AG04450 (cell line): ENCODE measurements around the gene HOXA7. TPM values are rescaled to one million over a fixed set of nuclear protein-coding genes. Genes with fewer than 3 reads are reported as not detected.

Experiments used
- CTCF ChIA-PET: fragments of 300-600, 350-600 bp; formaldehyde crosslinking; extraction: SDS; loops from one replicate; lab custom pipeline; 2022; ENCODE audit warnings: antibody characterized with exemption, inconsistent platforms; lab: Charles Lee
- POLR2A ChIA-PET: fragments of 350-600 bp; formaldehyde crosslinking; extraction: SDS; loops from one replicate; lab custom pipeline; 2021; ENCODE audit warnings: antibody characterized with exemption, inconsistent platforms; lab: Yijun Ruan, JAX
- DNase-seq: peaks from one replicate; pipeline ENCODE4 v3.0.0-alpha.2; 2011; ENCODE audit warnings: low read depth, low spot score
- H3K27ac ChIP-seq: one replicate; pipeline ENCODE4 v1.5.1; 2012; ENCODE audit warnings: low read depth, low read length, control low read depth
- H3K27me3 ChIP-seq: one replicate; pipeline ENCODE4 v1.6.0; 2012; ENCODE audit warnings: low read length; ENCODE audit not compliant: control insufficient read depth, insufficient read depth
- H3K4me3 ChIP-seq: 2 replicates; pipeline ENCODE4 v1.5.1; 2011; ENCODE audit warnings: mild to moderate bottlenecking, low read depth, low read length, control low read depth
- H3K9me3 ChIP-seq: 2 replicates; pipeline ENCODE4 v1.5.1; 2012; ENCODE audit warnings: low read length; ENCODE audit not compliant: control insufficient read depth, insufficient read depth
- polyA plus RNA-seq: library from polyadenylated mRNA; depleted of rRNA; stranded (reverse); fragments of >200 nt; gene quantifications from 2 replicates; pipeline ENCODE4 v1.2.3, GENCODE V29; 2011
- TF ChIP-seq, protein P1 (sequence below): IDR thresholded peaks from 2 replicates; pipeline ENCODE4 v1.5.1; 2011; ENCODE audit warnings: low read depth, low read length, control low read depth, inconsistent platforms

Gene HOXA7
- polyA plus RNA-seq, 1 experiment, result 5.3 TPM

DNA sequence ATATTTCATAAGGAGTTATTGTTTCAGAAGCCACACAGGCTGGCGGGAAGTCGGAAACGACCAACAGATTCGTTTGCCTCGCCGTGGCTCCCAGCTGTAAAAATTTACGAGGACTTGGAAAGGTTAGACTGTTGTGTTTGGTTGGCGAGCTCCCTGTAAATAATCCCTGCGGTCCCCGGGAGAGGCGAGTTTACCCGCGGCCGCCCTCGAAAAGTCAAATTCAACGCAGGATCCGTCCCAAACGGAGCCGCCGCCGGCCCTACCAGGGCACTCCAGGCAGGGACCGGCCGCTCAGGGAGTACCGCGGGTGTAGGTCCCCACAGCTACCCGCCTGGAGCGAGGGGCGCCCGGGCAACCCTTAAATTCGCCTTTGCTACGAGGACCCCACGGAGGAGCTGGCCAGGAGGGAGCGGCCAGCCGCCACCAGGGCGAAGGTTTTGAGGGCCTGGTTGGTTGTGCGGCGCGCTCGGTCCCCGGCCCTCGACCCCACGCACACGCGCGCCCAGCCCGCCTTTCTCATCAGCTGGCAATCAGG, 9.6 kb upstream of the HOXA7 start:
- H3K27me3 ChIP-seq, result peaks cover 72% of the 10 kb centered on the region
- DNase-seq, result no peak
- TF ChIP-seq, protein P1, sequence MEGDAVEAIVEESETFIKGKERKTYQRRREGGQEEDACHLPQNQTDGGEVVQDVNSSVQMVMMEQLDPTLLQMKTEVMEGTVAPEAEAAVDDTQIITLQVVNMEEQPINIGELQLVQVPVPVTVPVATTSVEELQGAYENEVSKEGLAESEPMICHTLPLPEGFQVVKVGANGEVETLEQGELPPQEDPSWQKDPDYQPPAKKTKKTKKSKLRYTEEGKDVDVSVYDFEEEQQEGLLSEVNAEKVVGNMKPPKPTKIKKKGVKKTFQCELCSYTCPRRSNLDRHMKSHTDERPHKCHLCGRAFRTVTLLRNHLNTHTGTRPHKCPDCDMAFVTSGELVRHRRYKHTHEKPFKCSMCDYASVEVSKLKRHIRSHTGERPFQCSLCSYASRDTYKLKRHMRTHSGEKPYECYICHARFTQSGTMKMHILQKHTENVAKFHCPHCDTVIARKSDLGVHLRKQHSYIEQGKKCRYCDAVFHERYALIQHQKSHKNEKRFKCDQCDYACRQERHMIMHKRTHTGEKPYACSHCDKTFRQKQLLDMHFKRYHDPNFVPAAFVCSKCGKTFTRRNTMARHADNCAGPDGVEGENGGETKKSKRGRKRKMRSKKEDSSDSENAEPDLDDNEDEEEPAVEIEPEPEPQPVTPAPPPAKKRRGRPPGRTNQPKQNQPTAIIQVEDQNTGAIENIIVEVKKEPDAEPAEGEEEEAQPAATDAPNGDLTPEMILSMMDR, result no peak
- peaks cover 24% of the 10 kb centered on the region; the same call in 1 of the 2 replicates for H3K9me3 ChIP-seq
- no peak overlapping the region for H3K27ac ChIP-seq
- H3K4me3 ChIP-seq, result peak overlapping the region; percentile 58; the same call in 1 of the 2 replicates
- ChIA-PET CTCF (interaction anchor here (0.6 to 2.0 kb wide), 3 partner anchors 14 to 1273 kb away, joined by 3 to 16 read pairs (median 5); no protein-coding TSS in a partner anchor), POLR2A (no interaction called here)

DNA sequence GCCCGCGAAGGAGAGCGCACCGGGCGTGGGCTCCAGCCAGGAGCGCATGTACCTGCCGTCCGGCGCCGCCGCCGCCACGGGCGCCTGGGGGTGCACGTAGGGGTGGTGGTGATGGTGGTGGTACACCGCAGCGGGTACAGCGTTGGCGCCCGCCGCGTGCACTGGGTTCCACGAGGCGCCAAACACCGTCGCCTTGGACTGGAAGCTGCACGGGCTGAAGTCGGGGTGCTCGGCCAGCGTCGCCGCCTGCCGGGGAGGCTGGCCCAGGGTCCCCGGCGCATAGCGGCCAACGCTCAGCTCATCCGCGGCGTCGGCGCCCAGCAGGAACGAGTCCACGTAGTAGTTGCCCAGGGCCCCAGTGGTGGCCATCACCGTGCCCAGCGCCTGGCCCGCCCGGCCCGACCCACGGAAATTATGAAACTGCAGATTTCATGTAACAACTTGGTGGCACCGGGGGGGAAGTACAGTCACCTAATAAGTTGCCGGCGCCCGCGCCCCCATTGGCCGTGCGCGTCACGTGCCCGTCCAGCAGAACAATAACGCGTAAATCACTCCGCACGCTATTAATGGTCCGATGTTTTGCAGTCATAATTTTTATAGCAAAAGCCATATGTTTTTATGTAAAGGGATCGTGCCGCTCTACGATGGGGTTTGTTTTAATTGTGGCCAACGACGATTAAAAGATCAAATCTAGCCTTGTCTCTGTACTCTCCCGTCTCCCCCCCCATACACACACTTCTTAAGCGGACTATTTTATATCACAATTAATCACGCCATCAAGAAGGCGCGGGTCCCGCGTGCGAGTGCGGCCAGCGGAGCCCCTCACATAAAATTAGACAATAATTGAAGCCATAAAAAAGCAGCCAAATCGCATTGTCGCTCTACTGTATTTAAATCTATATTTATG, 8.9 kb upstream of the HOXA7 start, which contains the start of gene HOXA9:
Gene HOXA9, minus strand, starts transcription at position 449 of the 907 bp plus-strand sequence. Its CDS starts 80 bp downstream, at position 369.
- Histone ChIP-seq H3K27ac (no peak within 1 kb of the TSS), H3K4me3 (peak within 1 kb of the TSS; percentile 58), H3K27me3 (peaks cover 66% of the 10 kb centered on the region), H3K9me3 (peaks cover 24% of the 10 kb centered on the region; the same call in 1 of the 2 replicates)
- POLR2A ChIA-PET, result no interaction called here
- CTCF ChIA-PET, result interaction anchor here (0.6 to 2.0 kb wide), 3 partner anchors 14 to 1272 kb away, joined by 3 to 16 read pairs (median 5); no protein-coding TSS in a partner anchor
- TF ChIP-seq, protein P1, result no peak
- DNase-seq, result no peak

DNA sequence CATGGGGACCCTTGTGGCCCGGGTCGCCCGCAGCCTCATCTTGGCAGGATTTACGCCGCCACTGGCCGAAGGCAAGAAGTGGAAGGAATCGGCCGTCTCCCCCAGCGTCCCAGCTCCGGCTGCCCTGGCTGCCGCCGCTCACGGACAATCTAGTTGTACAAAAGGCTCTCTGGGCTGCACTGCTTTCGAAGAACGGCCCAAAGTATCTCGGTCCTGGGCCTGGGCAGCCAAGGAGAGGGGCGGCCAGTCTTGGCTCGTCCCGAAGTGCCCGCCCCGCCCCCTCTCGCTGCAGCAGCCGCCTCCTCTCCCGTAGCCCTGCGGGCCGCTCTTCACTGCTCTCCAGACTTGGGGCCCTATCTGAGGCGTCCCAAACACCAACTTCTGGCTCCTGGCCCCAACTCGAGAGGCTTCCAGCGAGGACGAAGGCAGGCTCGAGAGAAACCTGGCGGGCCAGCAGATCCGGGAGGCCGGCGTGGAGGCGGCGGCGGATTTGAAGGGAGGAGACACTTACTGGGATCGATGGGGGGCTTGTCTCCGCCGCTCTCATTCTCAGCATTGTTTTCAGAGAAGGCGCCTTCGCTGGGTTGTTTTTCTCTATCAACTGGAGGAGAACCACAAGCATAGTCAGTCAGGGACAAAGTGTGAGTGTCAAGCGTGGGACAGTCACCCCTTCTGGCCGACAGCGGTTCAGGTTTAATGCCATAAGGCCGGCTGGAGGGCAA, 8.1 kb upstream of the HOXA7 start:
- no peak for DNase-seq
- Histone ChIP-seq H3K27me3 (peaks cover 62% of the 10 kb centered on the region), H3K9me3 (peaks cover 28% of the 10 kb centered on the region; the same call in 1 of the 2 replicates), H3K27ac (no peak overlapping the region), H3K4me3 (peak overlapping the region; percentile 58)
- TF ChIP-seq, protein P1, result peak; percentile 18; the same call in 1 of the 2 replicates
- ChIA-PET POLR2A (no interaction called here), CTCF (no interaction called here)

DNA sequence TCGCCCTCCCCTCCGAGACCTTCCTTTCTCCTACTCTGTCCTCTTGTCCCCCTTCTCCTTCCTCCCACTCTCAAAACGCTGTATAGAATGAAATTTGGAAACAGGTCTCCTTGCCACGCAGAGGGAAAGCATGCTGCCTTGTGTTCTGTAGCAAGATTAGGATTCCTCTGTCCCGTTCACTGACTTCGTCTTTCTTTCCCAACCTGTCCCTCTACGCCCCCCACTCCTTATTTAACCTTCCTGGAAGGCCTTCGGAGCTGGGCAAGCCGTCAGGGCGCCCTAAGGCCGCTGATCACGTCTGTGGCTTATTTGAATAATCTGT, 7.5 kb upstream of the HOXA7 start:
- no peak for DNase-seq
- H3K27ac ChIP-seq, result no peak overlapping the region
- POLR2A ChIA-PET, result no interaction called here

More for the DNA sequence above, 7.5 kb upstream of the HOXA7 start:
- TF ChIP-seq, protein P1, result no peak
- CTCF ChIA-PET, result interaction anchor here (3.7 to 3.8 kb wide), 2 partner anchors 483 to 793 kb away, joined by 30 to 171 read pairs; no protein-coding TSS in a partner anchor
- Histone ChIP-seq H3K27me3 (peaks cover 57% of the 10 kb centered on the region), H3K4me3 (peak overlapping the region; percentile 58), H3K9me3 (peaks cover 26% of the 10 kb centered on the region; the same call in 1 of the 2 replicates)
